ENCODE data around the gene POTEJ.
"Not testable (repeated sequence)": the region's sequence is repeated elsewhere in the genome, so short reads cannot be mapped to it uniquely, and the experiment has no call there.

Gene POTEJ

GRCh38 chr2:130608276-130609001 lies 2.8 kb upstream of the POTEJ start:
- not testable (repeated sequence) for DNase-seq

GRCh38 chr2:130609002-130609920 lies 2.0 kb upstream of the POTEJ start:
- not testable (repeated sequence) for DNase-seq

- not testable (repeated sequence) for DNase-seq
Measured at GRCh38 chr2:130610486-130610885, 754 bp upstream of the POTEJ start.

GRCh38 chr2:130628784-130629475 lies 17.7 kb downstream of the POTEJ start:
- not testable (repeated sequence) for DNase-seq

GRCh38 chr2:130638973-130639372 lies 27.7 kb downstream of the POTEJ start:
- DNase-seq: not testable (repeated sequence)

- not testable (repeated sequence) for DNase-seq
Measured at GRCh38 chr2:130641688-130642087, 30.4 kb downstream of the POTEJ start.

- not testable (repeated sequence) for DNase-seq
Measured at GRCh38 chr2:130649285-130649684, 38.0 kb downstream of the POTEJ start.

GRCh38 chr2:130664506-130664905 lies 53.3 kb downstream of the POTEJ start:
- not testable (repeated sequence) for DNase-seq

GRCh38 chr2:130665596-130665995 lies 54.4 kb downstream of the POTEJ start:
- DNase-seq: not testable (repeated sequence)

- not testable (repeated sequence) for DNase-seq
Measured at GRCh38 chr2:130667516-130667915, 56.3 kb downstream of the POTEJ start.

GRCh38 chr2:130670026-130670745 lies 58.9 kb downstream of the POTEJ start:
- DNase-seq: not testable (repeated sequence)

- not testable (repeated sequence) for DNase-seq
Measured at GRCh38 chr2:130692041-130692770, 81.0 kb downstream of the POTEJ start.

GRCh38 chr2:130693474-130693873 lies 82.2 kb downstream of the POTEJ start:
- not testable (repeated sequence) for DNase-seq

GRCh38 chr2:130703250-130703649 lies 92.0 kb downstream of the POTEJ start:
- not testable (repeated sequence) for DNase-seq
